HEK293T (cell line): ENCODE results near the gene SENP1.

Experiments
- CTCF ChIA-PET: fragments of 350-600 bp; formaldehyde crosslinking; extraction: SDS; loops from one replicate; lab custom pipeline; 2021; ENCODE audit warnings: antibody characterized with exemption, inconsistent platforms; lab: Yijun Ruan, JAX
- POLR2A ChIA-PET: fragments of 350-600 bp; formaldehyde crosslinking; extraction: SDS; loops from one replicate; lab custom pipeline; 2020; ENCODE audit warnings: antibody characterized with exemption, inconsistent platforms; lab: Yijun Ruan, JAX
- DNase-seq: peaks from one replicate; pipeline ENCODE4 v3.0.0; 2012; ENCODE audit warnings: mixed read lengths; ENCODE audit errors: extremely low spot score
- ARNT ChIP-seq: fragments of 450-650 bp; IDR thresholded peaks from 2 replicates; pipeline ENCODE4 v1.6.1; 2017; ENCODE audit warnings: mild to moderate bottlenecking
- BHLHE40 ChIP-seq: fragments of 450-650 bp; IDR thresholded peaks from 2 replicates; pipeline ENCODE4 v1.6.1; 2016; ENCODE audit warnings: mild to moderate bottlenecking, moderate library complexity, borderline replicate concordance
- CTBP1 ChIP-seq: fragments of 450-650 bp; IDR thresholded peaks from 2 replicates; pipeline ENCODE4 v1.6.1; 2016; ENCODE audit warnings: borderline replicate concordance
- ELF4 ChIP-seq: fragments of 450-650 bp; IDR thresholded peaks from 2 replicates; pipeline ENCODE4 v1.6.1; 2017; ENCODE audit warnings: antibody characterized with exemption
- FOXA1 ChIP-seq: fragments of 450-650 bp; IDR thresholded peaks from 2 replicates; pipeline ENCODE4 v1.6.1; 2016; ENCODE audit warnings: mild to moderate bottlenecking
- FOXK2 ChIP-seq: fragments of 450-650 bp; IDR thresholded peaks from 2 replicates; pipeline ENCODE4 v1.6.1; 2016; ENCODE audit warnings: mild to moderate bottlenecking
- FOXM1 ChIP-seq: fragments of 450-650 bp; IDR thresholded peaks from 2 replicates; pipeline ENCODE4 v1.6.1; 2017; ENCODE audit warnings: mild to moderate bottlenecking, borderline replicate concordance
- HDGF ChIP-seq: fragments of 450-650 bp; IDR thresholded peaks from 2 replicates; pipeline ENCODE4 v1.6.1; 2017; ENCODE audit warnings: antibody characterized with exemption, borderline replicate concordance
- L3MBTL2 ChIP-seq: fragments of 450-650 bp; conservative IDR thresholded peaks from 2 replicates; pipeline ENCODE4 v1.6.1; 2016; ENCODE audit warnings: mild to moderate bottlenecking
- LEF1 ChIP-seq: fragments of 450-650 bp; IDR thresholded peaks from 2 replicates; pipeline ENCODE4 v1.6.1; 2017; ENCODE audit warnings: mild to moderate bottlenecking, borderline replicate concordance
- NFRKB ChIP-seq: fragments of 450-650 bp; IDR thresholded peaks from 2 replicates; pipeline ENCODE4 v1.6.1; 2016; ENCODE audit warnings: mild to moderate bottlenecking, moderate library complexity
- SP1 ChIP-seq: fragments of 450-650 bp; IDR thresholded peaks from 2 replicates; pipeline ENCODE4 v1.6.1; 2017
- SUZ12 ChIP-seq: fragments of 450-650 bp; IDR thresholded peaks from 2 replicates; pipeline ENCODE4 v1.6.1; 2016; ENCODE audit warnings: mild to moderate bottlenecking
- TARDBP ChIP-seq: fragments of 450-650 bp; IDR thresholded peaks from 2 replicates; pipeline ENCODE4 v1.6.1; 2016
- ZNF384 ChIP-seq: fragments of 450-650 bp; IDR thresholded peaks from 2 replicates; pipeline ENCODE4 v1.6.1; 2016
- TF ChIP-seq, protein P1 (sequence below): fragments of 450-650 bp; IDR thresholded peaks from 2 replicates; pipeline ENCODE4 v1.6.1; 2016

Gene SENP1

DNA sequence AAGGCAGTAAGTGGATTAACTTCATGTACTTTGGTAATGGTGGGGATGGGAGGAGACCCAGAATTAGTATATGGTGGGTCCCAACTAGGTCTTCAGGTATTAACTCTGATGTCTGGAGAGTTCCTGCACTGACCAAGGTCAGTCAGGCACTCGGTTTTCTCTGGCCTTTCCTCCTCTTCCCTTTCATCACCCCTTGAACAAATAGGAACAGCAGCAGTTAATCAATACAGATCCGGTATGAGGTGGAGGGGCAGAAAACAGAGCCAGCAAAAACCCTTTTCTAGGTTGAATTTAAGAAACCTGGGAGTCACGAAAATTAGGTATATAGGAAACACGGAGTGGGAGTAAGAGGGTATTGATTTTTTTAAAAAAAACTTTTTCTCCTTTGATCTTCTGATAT lies 17.3 kb upstream of the SENP1 start:
- CTCF ChIA-PET = no interaction called here
- DNase-seq = no peak
- TF ChIP-seq FOXM1 (no peak), SUZ12 (no peak), ELF4 (no peak), LEF1 (no peak), HDGF (no peak), TARDBP (no peak), FOXK2 (no peak), L3MBTL2 (no peak), BHLHE40 (no peak), ARNT (no peak), SP1 (no peak)
- POLR2A ChIA-PET = no interaction called here

DNA sequence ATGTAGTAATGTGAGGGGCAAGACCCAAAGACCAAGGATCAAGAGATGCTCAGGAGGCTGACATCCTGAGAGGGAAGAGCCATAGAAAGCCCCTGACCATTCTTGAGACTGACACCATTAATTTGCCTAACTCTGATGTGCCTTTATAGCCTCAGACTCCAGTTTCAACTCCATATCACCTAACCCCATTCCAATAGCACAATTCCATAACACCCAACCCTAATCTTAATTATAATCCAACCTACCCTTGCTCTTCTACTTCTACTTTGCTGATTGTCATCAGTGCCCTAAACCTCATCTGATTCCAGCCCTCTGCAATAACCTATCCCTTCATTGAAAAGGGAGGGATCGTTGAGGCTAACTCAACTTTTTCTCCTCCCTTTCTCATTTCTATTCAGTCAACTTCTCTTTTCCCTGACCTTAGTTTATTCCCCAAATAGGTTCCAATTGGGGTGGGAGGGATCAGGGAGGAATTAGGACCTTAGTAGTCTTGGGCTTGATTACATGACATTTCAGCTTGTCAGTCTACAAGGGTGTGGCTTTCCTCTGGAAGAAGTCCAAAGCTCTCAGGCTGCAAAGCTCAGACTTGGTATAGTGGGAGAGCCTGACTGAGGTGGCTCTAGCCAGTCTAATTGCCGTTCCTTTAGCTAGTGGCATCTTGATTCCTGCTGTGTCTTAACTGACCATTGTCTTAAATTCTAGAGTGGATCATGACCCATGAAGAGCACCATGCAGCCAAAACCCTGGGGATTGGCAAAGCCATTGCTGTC lies 16.4 kb upstream of the SENP1 start:
- ChIA-PET CTCF (no interaction called here), POLR2A (no interaction called here)
- no peak for TF ChIP-seq LEF1
- TF ChIP-seq NFRKB = no peak
- TF ChIP-seq ZNF384 = no peak
- TF ChIP-seq L3MBTL2 = no peak
- no peak for TF ChIP-seq SP1
- TF ChIP-seq TARDBP = no peak
- no peak for TF ChIP-seq FOXK2
- no peak for TF ChIP-seq SUZ12
- TF ChIP-seq, protein P1, sequence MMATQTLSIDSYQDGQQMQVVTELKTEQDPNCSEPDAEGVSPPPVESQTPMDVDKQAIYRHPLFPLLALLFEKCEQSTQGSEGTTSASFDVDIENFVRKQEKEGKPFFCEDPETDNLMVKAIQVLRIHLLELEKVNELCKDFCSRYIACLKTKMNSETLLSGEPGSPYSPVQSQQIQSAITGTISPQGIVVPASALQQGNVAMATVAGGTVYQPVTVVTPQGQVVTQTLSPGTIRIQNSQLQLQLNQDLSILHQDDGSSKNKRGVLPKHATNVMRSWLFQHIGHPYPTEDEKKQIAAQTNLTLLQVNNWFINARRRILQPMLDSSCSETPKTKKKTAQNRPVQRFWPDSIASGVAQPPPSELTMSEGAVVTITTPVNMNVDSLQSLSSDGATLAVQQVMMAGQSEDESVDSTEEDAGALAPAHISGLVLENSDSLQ = no peak
- TF ChIP-seq FOXA1 = no peak
- no peak for TF ChIP-seq ARNT
- no peak for TF ChIP-seq BHLHE40
- no peak for TF ChIP-seq FOXM1
- no peak for TF ChIP-seq CTBP1
- TF ChIP-seq HDGF = no peak
- no peak for TF ChIP-seq ELF4
- DNase-seq = no peak

DNA sequence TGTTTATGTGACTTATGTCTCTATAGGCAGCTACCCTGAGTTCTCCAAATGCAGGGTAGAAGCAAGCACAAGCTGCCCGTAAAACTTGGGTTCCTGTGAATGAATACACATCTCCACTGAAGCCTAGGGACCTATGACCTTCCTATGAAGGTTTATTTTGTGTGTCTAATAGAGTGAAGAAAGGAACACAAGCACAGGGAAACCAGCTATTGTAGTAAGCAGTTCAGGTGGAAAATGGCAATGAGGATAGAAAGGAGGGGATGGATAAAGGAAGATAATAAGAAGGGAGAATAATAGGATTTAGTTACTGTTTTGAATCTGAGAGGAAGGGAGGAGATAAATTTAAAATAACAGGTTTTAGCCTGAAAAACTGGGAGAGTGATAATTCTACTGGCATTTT lies 15.6 kb upstream of the SENP1 start:
- ChIA-PET POLR2A (no interaction called here), CTCF (no interaction called here)
- DNase-seq = no peak
- TF ChIP-seq HDGF = no peak
- TF ChIP-seq SP1 = no peak
- no peak for TF ChIP-seq CTBP1
- TF ChIP-seq ZNF384 = no peak
- TF ChIP-seq LEF1 = no peak
- no peak for TF ChIP-seq BHLHE40
- TF ChIP-seq L3MBTL2 = no peak
- TF ChIP-seq ELF4 = no peak
- TF ChIP-seq, protein P1 = no peak
- TF ChIP-seq SUZ12 = no peak
- no peak for TF ChIP-seq TARDBP

DNA sequence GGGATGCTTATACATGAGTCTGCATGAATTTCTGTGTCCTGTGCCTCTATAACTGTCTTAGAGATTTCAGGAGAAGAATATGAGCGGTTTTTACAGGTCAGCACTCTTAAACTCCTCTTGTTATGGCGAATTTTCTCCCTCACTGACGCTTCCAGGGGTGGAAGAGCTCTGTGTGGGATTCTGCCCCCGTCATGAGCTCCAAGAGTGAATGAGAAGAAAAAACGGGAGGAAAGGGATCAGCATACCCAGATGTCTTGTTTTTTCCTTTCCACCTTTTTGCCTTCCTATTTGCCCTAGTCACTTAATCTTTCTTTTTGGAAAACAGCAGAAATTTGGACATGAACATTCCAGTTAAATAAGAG lies 13.9 kb upstream of the SENP1 start:
- TF ChIP-seq NFRKB = no peak
- no peak for TF ChIP-seq HDGF
- TF ChIP-seq LEF1 = no peak
- peak; percentile 28 for DNase-seq
- ChIA-PET CTCF (interaction anchor here (0.6 to 0.9 kb wide), 2 partner anchors 156 to 1287 kb away, joined by 3 to 4 read pairs; partner anchors contain the start of gene TMEM106C), POLR2A (interaction anchor here (0.6 to 1.9 kb wide), 8 partner anchors 13 to 132 kb away, joined by 3 to 38 read pairs (median 4); partner anchors contain the start of genes ASB8, CCDC184 and SENP1)

DNA sequence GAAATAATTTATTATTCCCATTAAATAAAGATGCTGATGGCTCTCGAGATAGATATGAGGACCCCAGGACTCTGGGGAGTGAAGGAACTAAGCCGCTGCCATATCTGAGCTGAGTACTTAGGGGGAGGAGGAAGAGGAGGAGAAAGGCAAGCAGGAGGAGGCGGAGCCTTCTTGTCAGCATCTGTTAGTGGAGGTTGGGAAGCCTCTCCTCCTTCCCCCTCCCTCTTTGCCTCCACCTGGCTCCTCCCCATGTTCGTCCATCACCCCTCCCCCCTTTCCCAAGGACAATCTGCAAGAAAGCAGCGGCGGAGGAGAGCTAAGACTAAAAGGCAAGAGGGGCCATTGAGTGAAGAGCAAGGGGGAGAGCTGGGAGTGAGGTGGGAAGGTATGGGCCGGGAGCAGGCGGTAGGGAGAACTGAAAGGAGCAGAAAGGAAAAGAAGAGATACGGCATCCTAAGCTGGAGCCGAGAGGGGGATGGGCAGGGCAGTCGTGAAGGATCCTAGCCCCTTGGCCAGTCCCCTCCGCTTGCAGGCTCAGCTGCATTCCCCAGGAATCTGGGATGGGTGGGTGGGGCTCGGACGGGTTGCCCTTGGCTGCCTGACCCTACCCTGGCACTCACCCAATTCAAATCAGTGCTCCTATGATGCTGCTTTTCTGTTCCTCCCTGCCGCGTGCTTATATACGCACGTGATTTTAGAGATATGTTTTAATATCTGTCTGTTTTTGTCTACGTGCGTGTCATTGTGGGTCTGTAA lies 13.4 kb upstream of the SENP1 start, which contains the start of gene PFKM:
PFKM (plus strand) TSS at position 287 of the 756 bp plus-strand sequence. CDS start 3,411 bp downstream, outside the sequence.
- ChIA-PET CTCF (interaction anchor here (0.6 to 0.9 kb wide), 3 partner anchors 33 to 1287 kb away, joined by 3 to 4 read pairs (median 3); partner anchors contain the start of gene TMEM106C), POLR2A (interaction anchor here (0.6 to 1.9 kb wide), 14 partner anchors 9 to 173 kb away, joined by 3 to 38 read pairs (median 4); partner anchors contain the start of genes ASB8, CCDC184 and SENP1)
- peak; percentile 93 for DNase-seq
- TF ChIP-seq L3MBTL2 (0 out of 2 replicates have a peak, but pooled peaks have one; percentile 30), ELF4 (no peak), CTBP1 (peak; percentile 50; the same call in 1 of the 2 replicates)

DNA sequence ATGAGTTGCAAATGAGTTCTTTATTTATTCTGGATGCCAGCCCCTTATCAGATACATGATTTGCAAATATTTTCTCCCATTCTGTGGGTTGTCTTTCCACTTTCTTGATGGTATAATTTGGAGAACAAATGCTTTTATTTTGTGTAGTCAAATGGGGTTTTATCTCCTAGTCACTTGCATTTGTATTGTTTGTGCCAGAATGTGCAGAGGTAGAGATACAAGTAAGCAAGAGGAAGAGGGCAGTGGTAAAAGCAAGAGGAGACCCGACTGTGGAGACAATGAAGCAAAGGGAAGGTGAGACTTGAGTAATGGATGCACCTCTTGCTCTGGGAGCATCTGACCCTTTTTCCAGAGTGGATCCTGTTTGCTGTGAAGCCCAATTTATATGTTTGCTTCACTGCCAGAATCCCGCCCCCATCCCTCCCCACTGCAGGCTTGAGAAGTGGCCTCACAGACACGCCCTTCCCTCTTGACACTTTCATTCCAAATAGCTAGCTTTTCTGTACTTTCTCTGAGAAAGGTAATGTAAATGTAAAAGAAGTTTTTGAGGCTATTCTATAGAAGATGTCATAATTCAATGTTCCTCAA lies 12.5 kb upstream of the SENP1 start:
- POLR2A ChIA-PET = interaction anchor here (1.0 to 1.9 kb wide), 5 partner anchors 8 to 172 kb away, joined by 3 to 38 read pairs (median 5); partner anchors contain the start of genes ASB8, CCDC184 and SENP1
- CTCF ChIA-PET = no interaction called here

More for the DNA sequence above, 12.5 kb upstream of the SENP1 start:
- no peak for TF ChIP-seq FOXK2
- no peak for TF ChIP-seq NFRKB
- TF ChIP-seq ARNT = no peak
- TF ChIP-seq, protein P1 = no peak
- peak; percentile 18 for DNase-seq
